ENCODE results near the gene ZNF662.

DNA sequence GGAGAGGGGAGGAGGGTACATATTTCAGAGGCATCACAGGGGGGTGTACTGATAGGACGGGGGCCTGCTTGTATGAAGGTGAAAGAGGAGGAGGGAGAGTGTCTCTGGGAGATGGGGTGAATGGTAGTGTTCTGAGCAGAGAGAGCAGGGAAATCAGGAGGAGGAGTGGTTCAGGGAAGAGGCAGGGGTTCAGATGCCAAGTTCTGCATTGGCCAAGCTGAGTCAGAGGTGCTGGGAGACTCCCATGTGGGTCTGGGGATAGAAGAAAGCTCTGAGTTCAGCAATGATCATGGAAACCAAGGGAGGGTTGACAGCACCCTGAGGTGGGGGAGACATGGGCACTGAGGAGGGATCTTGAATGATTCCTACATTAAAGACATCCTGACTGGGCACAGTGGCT, 33.2 kb upstream of the ZNF662 start:
- TF ChIP-seq, protein P1, sequence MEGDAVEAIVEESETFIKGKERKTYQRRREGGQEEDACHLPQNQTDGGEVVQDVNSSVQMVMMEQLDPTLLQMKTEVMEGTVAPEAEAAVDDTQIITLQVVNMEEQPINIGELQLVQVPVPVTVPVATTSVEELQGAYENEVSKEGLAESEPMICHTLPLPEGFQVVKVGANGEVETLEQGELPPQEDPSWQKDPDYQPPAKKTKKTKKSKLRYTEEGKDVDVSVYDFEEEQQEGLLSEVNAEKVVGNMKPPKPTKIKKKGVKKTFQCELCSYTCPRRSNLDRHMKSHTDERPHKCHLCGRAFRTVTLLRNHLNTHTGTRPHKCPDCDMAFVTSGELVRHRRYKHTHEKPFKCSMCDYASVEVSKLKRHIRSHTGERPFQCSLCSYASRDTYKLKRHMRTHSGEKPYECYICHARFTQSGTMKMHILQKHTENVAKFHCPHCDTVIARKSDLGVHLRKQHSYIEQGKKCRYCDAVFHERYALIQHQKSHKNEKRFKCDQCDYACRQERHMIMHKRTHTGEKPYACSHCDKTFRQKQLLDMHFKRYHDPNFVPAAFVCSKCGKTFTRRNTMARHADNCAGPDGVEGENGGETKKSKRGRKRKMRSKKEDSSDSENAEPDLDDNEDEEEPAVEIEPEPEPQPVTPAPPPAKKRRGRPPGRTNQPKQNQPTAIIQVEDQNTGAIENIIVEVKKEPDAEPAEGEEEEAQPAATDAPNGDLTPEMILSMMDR (IDR thresholded peaks at IDR 0.05) = no peak
- TF ChIP-seq POLR2A (IDR thresholded peaks at IDR 0.05) = no peak
